ENCODE data around the gene PFKFB2.

- TF ChIP-seq EZH2 (IDR thresholded peaks at IDR 0.05; ENCODE audit: low read length): no peak
- TF ChIP-seq, protein P1, sequence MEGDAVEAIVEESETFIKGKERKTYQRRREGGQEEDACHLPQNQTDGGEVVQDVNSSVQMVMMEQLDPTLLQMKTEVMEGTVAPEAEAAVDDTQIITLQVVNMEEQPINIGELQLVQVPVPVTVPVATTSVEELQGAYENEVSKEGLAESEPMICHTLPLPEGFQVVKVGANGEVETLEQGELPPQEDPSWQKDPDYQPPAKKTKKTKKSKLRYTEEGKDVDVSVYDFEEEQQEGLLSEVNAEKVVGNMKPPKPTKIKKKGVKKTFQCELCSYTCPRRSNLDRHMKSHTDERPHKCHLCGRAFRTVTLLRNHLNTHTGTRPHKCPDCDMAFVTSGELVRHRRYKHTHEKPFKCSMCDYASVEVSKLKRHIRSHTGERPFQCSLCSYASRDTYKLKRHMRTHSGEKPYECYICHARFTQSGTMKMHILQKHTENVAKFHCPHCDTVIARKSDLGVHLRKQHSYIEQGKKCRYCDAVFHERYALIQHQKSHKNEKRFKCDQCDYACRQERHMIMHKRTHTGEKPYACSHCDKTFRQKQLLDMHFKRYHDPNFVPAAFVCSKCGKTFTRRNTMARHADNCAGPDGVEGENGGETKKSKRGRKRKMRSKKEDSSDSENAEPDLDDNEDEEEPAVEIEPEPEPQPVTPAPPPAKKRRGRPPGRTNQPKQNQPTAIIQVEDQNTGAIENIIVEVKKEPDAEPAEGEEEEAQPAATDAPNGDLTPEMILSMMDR (optimal IDR thresholded peaks at IDR 0.05 in 1 of 3, IDR thresholded peaks at IDR 0.05 in 1 of 3, conservative IDR thresholded peaks at IDR 0.05 in 1 of 3; ENCODE audit: extremely low read depth in 1 of 3, insufficient read depth in 2 of 3, low read length in 3 of 3): no peak
Observed at GRCh38 chr1:207078578-207079132, 25.6 kb downstream of the PFKFB2 start.
